Measurements from ENCODE around the gene RGP1. TPM values are rescaled to one million over a fixed set of nuclear protein-coding genes. Genes with fewer than 3 reads are reported as not detected.

RGP1 gene
- total and polyA plus RNA-seq, 8 donors, result 23.0 to 32.1 (median 29.4) TPM

DNA sequence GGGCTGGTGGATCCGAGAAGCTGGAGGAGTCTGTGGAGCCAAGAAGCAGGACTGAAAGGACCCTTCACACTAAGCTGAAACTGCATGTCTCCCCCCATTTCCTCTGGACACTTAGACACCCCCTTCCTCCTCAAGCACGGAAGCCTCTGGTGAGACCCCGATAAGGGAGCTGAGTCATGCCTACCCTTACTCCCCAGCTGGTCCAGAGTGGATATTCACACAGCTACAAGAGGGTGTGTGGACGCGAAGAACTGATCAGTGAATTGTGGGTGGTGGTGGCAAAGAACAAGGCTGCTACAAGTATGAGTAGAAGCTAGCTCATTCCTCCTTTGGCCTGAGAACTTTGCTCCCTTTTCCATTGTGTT is 21.4 kb upstream of the RGP1 start:
- intact Hi-C loops (cut with DNase I), result loop anchor here in 1 of 2 donors (10.0 kb wide), 1 partner anchor 63 kb away; the partner anchor contains the start of gene ARHGEF39
- Histone ChIP-seq H3K9me3 (no peaks in the 10 kb centered on the region), H3K4me1 (peaks cover 49 to 57% of the 10 kb centered on the region in 2 donors), H3K36me3 (peaks cover 0 to 46% of the 10 kb centered on the region in 2 donors), H3K27ac (peak overlapping the region; percentile 73 to 97), H3K4me3 (peak overlapping the region in 1 of 2 donors; percentile 83), H3K27me3 (no peaks in the 10 kb centered on the region)
- DNase-seq, result no peak
- TF ChIP-seq, protein P1, sequence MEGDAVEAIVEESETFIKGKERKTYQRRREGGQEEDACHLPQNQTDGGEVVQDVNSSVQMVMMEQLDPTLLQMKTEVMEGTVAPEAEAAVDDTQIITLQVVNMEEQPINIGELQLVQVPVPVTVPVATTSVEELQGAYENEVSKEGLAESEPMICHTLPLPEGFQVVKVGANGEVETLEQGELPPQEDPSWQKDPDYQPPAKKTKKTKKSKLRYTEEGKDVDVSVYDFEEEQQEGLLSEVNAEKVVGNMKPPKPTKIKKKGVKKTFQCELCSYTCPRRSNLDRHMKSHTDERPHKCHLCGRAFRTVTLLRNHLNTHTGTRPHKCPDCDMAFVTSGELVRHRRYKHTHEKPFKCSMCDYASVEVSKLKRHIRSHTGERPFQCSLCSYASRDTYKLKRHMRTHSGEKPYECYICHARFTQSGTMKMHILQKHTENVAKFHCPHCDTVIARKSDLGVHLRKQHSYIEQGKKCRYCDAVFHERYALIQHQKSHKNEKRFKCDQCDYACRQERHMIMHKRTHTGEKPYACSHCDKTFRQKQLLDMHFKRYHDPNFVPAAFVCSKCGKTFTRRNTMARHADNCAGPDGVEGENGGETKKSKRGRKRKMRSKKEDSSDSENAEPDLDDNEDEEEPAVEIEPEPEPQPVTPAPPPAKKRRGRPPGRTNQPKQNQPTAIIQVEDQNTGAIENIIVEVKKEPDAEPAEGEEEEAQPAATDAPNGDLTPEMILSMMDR (IDR thresholded peaks at IDR 0.05), result no peak
- ATAC-seq, result no peak

DNA sequence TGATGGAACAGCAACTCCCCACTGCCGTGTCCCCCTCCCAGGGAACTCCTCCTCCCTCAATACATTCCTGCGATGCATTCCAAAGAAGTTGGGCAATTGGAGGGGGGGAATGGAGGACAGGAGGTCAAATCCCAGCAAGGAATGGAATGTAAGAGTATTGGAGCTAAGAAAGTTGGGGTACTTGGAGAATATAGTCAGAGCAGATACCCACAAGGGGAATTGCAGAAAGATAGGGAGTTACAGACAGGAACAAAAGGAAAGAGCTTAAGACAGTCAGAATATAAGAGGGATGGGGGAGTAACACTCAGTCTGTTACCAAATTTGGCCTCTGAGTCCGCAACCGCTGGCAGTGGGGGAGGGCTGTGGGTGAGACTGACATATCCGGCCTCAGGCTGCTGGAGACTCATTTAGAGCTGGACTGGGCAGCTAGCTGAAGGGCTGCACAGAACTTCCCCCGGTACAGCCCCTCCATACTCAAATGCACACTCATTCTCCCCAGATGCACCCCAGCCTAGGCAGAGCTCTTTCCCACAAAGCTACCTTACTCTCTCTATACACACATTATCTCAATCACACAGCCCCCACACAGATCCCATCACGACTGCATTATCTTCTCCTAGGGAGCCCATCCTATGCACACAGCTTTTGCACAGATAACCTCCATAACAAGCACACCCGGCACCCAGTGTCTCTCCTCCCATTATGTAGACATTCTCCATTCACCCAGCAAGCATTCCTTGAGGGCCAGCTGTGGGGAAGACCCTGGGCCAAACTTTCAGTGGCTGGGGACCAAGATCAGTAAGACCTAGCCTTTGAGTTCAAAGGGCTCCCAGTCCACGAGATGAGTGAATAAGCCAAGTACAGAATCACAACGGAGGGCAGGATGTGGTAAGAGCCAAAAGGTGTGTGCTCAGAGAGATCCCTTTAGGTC is 20.8 kb upstream of the RGP1 start:
- TF ChIP-seq, protein P1 (IDR thresholded peaks at IDR 0.05), result no peak
- peak; percentile 74 to 87 (median 82) for DNase-seq
- H3K4me1 ChIP-seq, result peaks cover 52 to 61% of the 10 kb centered on the region in 2 donors
- ATAC-seq, result peak; percentile 10
- intact Hi-C loops (cut with DNase I), result loop anchor here in 1 of 2 donors (10.0 kb wide), 1 partner anchor 64 kb away; the partner anchor contains the start of gene ARHGEF39
- H3K36me3 ChIP-seq, result peaks cover 0 to 39% of the 10 kb centered on the region in 2 donors
- no peaks in the 10 kb centered on the region for H3K9me3 ChIP-seq
- peak overlapping the region; percentile 73 to 97 for H3K27ac ChIP-seq
- H3K27me3 ChIP-seq, result no peaks in the 10 kb centered on the region
- H3K4me3 ChIP-seq, result peak overlapping the region in 1 of 2 donors; percentile 83

DNA sequence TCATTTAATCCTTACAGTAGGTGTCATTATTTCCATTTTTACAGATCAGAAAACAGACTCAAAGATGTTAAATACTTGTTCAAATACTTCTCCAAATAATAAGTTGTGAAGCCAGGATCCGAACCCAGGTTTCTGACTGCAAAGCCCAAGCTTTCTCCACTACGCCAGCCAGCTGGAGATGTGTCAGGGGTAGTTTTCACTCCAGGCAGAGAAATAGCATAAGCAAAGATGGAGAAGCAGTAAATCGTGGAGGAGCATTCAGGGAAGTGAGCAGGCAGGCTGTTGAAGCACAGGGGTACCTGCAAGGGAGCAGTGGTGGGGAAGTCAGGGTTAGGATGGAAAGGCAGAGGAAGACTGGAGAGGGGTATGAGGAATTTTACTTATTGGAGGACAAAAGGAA is 20.0 kb upstream of the RGP1 start:
- Histone ChIP-seq H3K4me1 (peaks cover 59 to 69% of the 10 kb centered on the region in 2 donors), H3K9me3 (no peaks in the 10 kb centered on the region), H3K27ac (peak overlapping the region; percentile 73 to 97), H3K27me3 (no peaks in the 10 kb centered on the region), H3K4me3 (peak overlapping the region; percentile 18 to 83), H3K36me3 (peaks cover 0 to 32% of the 10 kb centered on the region in 2 donors)
- TF ChIP-seq, protein P1 (IDR thresholded peaks at IDR 0.05), result no peak
- ATAC-seq (no peak), DNase-seq (no peak)
- intact Hi-C loops (cut with DNase I), result loop anchor here in 1 of 2 donors (10.0 kb wide), 1 partner anchor 64 kb away; the partner anchor contains the start of gene ARHGEF39

DNA sequence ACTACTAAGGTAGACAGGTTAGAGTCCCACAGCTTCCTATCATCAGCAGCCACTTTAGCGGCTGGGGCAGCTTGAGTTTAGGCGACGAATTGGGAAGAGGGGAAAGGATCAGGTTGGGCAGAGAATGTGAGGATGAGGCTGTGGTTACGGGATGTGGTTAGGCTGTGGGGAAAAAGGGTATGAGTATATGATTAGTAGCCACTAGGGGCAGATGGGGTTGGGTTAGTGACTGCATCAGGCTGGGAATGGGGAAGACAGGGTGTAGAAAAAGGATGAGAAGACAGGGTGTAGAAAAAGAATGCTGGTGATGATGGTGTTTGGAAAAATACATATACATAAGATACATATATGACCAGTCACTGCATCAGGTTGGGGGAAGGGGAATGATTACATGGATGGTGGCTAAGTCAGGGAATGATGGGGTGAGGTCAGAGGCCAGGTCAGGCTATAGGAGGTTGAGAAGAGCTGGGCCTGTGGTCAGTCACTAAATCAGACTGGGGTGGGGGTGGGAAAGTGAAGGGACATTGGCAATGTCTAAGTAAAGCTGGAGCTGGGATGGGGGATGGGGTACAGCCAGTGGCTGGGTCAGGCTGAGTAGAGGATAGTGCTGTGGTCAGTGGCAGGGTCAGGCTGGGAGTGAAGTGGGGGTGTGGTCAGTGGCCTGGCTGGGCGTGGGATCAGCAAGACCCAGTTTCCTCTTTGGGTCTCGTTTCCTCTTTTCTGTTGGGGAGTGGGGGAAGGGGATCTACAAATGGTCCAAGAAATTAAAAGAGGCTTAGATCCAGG is 19.2 kb upstream of the RGP1 start:
- TF ChIP-seq, protein P1 (IDR thresholded peaks at IDR 0.05), result peak; percentile 36 to 58
- ATAC-seq (no peak), DNase-seq (peak in 3 of 4 donors; percentile 52 to 93 (median 87))
- Histone ChIP-seq H3K9me3 (no peaks in the 10 kb centered on the region), H3K27ac (peak overlapping the region; percentile 96 to 97), H3K27me3 (no peaks in the 10 kb centered on the region), H3K36me3 (peaks cover 0 to 32% of the 10 kb centered on the region in 2 donors), H3K4me1 (peaks cover 59 to 71% of the 10 kb centered on the region in 2 donors), H3K4me3 (peak overlapping the region; percentile 18 to 83)
- intact Hi-C loops (cut with DNase I), result loop anchor here in 1 of 2 donors (10.0 kb wide), 1 partner anchor 65 kb away; the partner anchor contains the start of gene ARHGEF39
